Measurements from ENCODE around the gene TRIL. TPM values are rescaled to one million over a fixed set of nuclear protein-coding genes. Genes with fewer than 3 reads are reported as not detected.

The TRIL gene
- total and polyA plus RNA-seq, 2 donors (not counting 3 experiments of a cell fraction or from before 2014, with no cell fraction given), result 0.52 to 1.8 TPM

- H3K9ac ChIP-seq (replicated peaks; ENCODE audit: extremely low read depth, insufficient read depth, low read length), result no peak overlapping the region
- H3K4me3 ChIP-seq (replicated peaks in 1 of 3; ENCODE audit: insufficient read depth in 1 of 3, low read depth in 1 of 3, low read length in 3 of 3), result no peak overlapping the region
- CTCF ChIA-PET, result interaction anchor here (0.7 to 1.3 kb wide), 2 partner anchors 47 to 82 kb away, joined by 3 to 4 read pairs; no protein-coding TSS in a partner anchor
- peaks cover 2% of the 10 kb centered on the region for H3K4me1 ChIP-seq (ENCODE audit: control insufficient read depth, extremely low read depth, insufficient read depth, low read length)
- H3K4me2 ChIP-seq (ENCODE audit: insufficient read depth, low read length), result no peak overlapping the region
- H3K79me2 ChIP-seq (ENCODE audit: control insufficient read depth, insufficient read depth, low read length), result no peaks in the 10 kb centered on the region
- H3K27me3 ChIP-seq (ENCODE audit: control insufficient read depth in 2 of 2, insufficient read depth in 2 of 2, low read length in 2 of 2), result peaks cover 13 to 21% of the 10 kb centered on the region in 2 experiments
- H3K9me3 ChIP-seq (replicated peaks; ENCODE audit: control insufficient read depth, insufficient read depth, low read length), result no peaks in the 10 kb centered on the region
- dilution Hi-C loops (cut with MboI; ENCODE audit: extremely low pct_ligation_motif_present, low sequenced_read_pairs) (no loop called here), intact Hi-C loops (cut with micrococcal nuclease) (no loop called here)
- no peaks in the 10 kb centered on the region for H3K9me1 ChIP-seq (replicated peaks; ENCODE audit: control insufficient read depth, extremely low read depth, insufficient read depth, low read length)
- DNase-seq (ENCODE audit: low read depth, low spot score) (no peak), FAIRE-seq (no peak)
- TF ChIP-seq EZH2 (IDR thresholded peaks at IDR 0.05; ENCODE audit: borderline replicate concordance, low read depth, low read length, severe bottlenecking) (no peak), MYC (IDR thresholded peaks at IDR 0.05; ENCODE audit: low read depth, low read length) (no peak), FOS (IDR thresholded peaks at IDR 0.05; ENCODE audit: borderline replicate concordance, insufficient read depth, low read length) (no peak), POLR2AphosphoS5 (IDR thresholded peaks at IDR 0.05; ENCODE audit: insufficient read depth, low read depth, low read length) (no peak), CTCF (IDR thresholded peaks at IDR 0.05; ENCODE audit: extremely low read depth in 1 of 2, insufficient read depth in 1 of 2, low read depth in 1 of 2, low read length in 2 of 2) (no peak), JUN (IDR thresholded peaks at IDR 0.05; ENCODE audit: borderline replicate concordance, insufficient read depth, insufficient read length, low read depth) (no peak), POLR2A (IDR thresholded peaks at IDR 0.05; ENCODE audit: low read depth, low read length) (no peak), MAX (IDR thresholded peaks at IDR 0.05; ENCODE audit: insufficient read depth, insufficient read length) (no peak), GATA2 (IDR thresholded peaks at IDR 0.05; ENCODE audit: insufficient read depth, insufficient read length, low read depth, low read length) (no peak)
- H3K36me3 ChIP-seq (ENCODE audit: control insufficient read depth in 2 of 2, extremely low read depth in 1 of 2, insufficient read depth in 2 of 2, low read length in 2 of 2), result no peaks in the 10 kb centered on the region
- no peaks in the 10 kb centered on the region for H4K20me1 ChIP-seq (replicated peaks; ENCODE audit: control insufficient read depth, extremely low read depth, insufficient read depth, low read length)
- POLR2A ChIA-PET, result no interaction called here
- no peak overlapping the region for H3K27ac ChIP-seq (ENCODE audit: insufficient read depth, low read depth, low read length)
- no peak overlapping the region for H2AFZ ChIP-seq (ENCODE audit: low read depth, low read length)
- BruUV-seq (replicated peaks), result no TSS peak
Measured at GRCh38 chr7:29003703-29004102, 45.6 kb upstream of the TRIL start.

All from endothelial cell of umbilical vein (primary cell).